Urothelium cell line (cell line): ENCODE measurements around the gene BRINP1.

ENCODE experiments used
- DNase-seq: peaks from one replicate; pipeline ENCODE4 v3.0.0; 2011; ENCODE audit warnings: low spot score, mixed read lengths
- FAIRE-seq: peaks from 2 replicates; lab custom pipeline; 2011; peaks lifted over from hg19 to GRCh38; lab: Jason Lieb, UNC

BRINP1 gene

DNA sequence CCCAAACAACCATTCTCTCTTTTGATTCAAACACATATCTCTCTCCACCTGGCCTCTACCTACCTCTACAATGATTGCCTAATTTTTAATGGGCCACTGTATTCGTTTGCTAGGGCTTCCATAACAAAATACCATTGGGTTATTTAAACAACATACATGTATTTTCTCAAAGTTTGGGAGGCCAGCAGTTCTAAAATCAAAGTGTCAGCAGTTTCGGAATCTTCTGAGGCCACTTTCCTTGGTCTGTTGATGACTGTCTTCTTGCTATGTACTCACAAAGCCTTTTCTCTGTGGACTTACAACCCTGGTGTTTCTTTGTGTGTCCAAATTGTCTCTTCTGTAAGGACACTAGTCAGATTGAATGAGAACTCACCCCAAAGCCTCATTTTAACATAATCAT is 214.7 kb downstream of the BRINP1 start:
- no peak for FAIRE-seq
- DNase-seq: no peak

GRCh38 chr9:119153402-119153801 is 215.8 kb downstream of the BRINP1 start:
- DNase-seq: no peak
- FAIRE-seq: no peak

- DNase-seq (no peak), FAIRE-seq (no peak)
These were observed 220.4 kb downstream of the BRINP1 start for GRCh38 chr9:119148855-119149254.

- DNase-seq: no peak
- FAIRE-seq: no peak
These were observed 231.8 kb downstream of the BRINP1 start for GRCh38 chr9:119137479-119137878.

- DNase-seq (no peak), FAIRE-seq (no peak)
These were observed 243.2 kb downstream of the BRINP1 start for GRCh38 chr9:119126040-119126439.

- FAIRE-seq: no peak
- DNase-seq: no peak
These were observed 247.3 kb downstream of the BRINP1 start for GRCh38 chr9:119121899-119122298.

GRCh38 chr9:119117409-119117808 is 251.8 kb downstream of the BRINP1 start:
- FAIRE-seq (no peak), DNase-seq (no peak)
